AG04449 (cell line): ENCODE data around the gene DLD.
"Not testable (repeated sequence)": the region's sequence is repeated elsewhere in the genome, so short reads cannot be mapped to it uniquely, and the experiment has no call there.

Source experiments
- CTCF ChIA-PET: fragments of 350-600 bp; formaldehyde crosslinking; extraction: SDS; loops from one replicate; lab custom pipeline; 2021; ENCODE audit warnings: antibody characterized with exemption; lab: Yijun Ruan, JAX
- POLR2A ChIA-PET: fragments of 400-600, 350-600 bp; formaldehyde crosslinking; extraction: SDS; loops from one replicate; lab custom pipeline; 2020; ENCODE audit warnings: antibody characterized with exemption, inconsistent platforms; lab: Yijun Ruan, JAX
- DNase-seq: peaks from one replicate; pipeline ENCODE4 v3.0.0-alpha.2; 2010; ENCODE audit warnings: low read depth, low spot score
- H3K4me3 ChIP-seq: 2 replicates; pipeline ENCODE4 v1.5.1; 2011; ENCODE audit warnings: low read depth, mild to moderate bottlenecking, control low read depth, low read length
- TF ChIP-seq, protein P1 (sequence below): IDR thresholded peaks from one replicate; pipeline ENCODE4 v1.5.1; 2011; ENCODE audit warnings: mild to moderate bottlenecking, moderate library complexity, low read length, control low read depth, inconsistent platforms; ENCODE audit not compliant: insufficient read depth; ENCODE audit errors: missing control alignments

DLD gene

DNA sequence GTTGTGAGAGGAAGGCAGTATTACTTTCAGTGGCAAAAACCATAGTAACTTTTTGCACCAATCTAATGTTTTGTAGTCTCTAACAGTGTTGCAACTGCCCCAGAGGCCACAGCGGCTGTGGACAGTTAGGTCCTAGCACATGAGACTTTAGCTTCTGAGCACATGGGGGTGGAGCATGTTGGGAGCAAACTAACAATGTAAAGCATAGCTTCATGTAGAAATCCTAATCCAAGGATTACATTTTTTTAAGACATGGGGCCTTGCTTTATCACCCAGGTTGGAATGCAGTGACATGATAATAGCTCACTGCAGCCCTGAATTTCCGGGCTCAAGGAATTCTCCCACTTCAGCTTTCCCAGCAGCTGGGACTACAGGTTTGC lies 62.9 kb downstream of the DLD start:
- CTCF ChIA-PET = interaction anchor here (1.7 kb wide), 1 partner anchor 18 kb away, joined by 3 read pairs; no protein-coding TSS in a partner anchor
- no peak for DNase-seq
- TF ChIP-seq, protein P1, sequence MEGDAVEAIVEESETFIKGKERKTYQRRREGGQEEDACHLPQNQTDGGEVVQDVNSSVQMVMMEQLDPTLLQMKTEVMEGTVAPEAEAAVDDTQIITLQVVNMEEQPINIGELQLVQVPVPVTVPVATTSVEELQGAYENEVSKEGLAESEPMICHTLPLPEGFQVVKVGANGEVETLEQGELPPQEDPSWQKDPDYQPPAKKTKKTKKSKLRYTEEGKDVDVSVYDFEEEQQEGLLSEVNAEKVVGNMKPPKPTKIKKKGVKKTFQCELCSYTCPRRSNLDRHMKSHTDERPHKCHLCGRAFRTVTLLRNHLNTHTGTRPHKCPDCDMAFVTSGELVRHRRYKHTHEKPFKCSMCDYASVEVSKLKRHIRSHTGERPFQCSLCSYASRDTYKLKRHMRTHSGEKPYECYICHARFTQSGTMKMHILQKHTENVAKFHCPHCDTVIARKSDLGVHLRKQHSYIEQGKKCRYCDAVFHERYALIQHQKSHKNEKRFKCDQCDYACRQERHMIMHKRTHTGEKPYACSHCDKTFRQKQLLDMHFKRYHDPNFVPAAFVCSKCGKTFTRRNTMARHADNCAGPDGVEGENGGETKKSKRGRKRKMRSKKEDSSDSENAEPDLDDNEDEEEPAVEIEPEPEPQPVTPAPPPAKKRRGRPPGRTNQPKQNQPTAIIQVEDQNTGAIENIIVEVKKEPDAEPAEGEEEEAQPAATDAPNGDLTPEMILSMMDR = no peak
- no peak overlapping the region for H3K4me3 ChIP-seq
- POLR2A ChIA-PET = interaction anchor here (1.2 kb wide), 1 partner anchor 10 kb away, joined by 3 read pairs; no protein-coding TSS in a partner anchor

DNA sequence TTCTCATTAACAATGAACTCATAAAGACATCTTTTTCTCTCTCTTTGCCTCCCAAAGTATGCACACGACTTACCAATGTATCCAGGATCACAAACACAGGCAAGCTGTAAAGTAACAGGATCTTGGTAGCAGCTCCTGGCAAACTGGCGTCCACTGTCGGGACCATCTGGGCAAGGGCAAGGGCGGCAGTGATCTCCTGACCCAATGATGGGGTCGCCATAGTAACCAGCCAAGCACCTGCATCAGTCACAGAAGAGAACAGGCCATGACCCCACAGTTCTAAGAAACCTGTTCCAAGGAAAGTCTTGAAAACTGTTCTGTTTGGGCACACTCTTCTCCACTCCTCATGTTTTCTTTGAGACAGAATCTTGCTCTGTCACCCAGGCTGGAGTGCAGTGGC lies 64.4 kb downstream of the DLD start:
- no peak overlapping the region for H3K4me3 ChIP-seq
- no peak for DNase-seq
- TF ChIP-seq, protein P1 = no peak
- CTCF ChIA-PET = interaction anchor here (1.0 to 1.7 kb wide), 2 partner anchors 11 to 17 kb away, joined by 3 to 4 read pairs; no protein-coding TSS in a partner anchor
- POLR2A ChIA-PET = no interaction called here

DNA sequence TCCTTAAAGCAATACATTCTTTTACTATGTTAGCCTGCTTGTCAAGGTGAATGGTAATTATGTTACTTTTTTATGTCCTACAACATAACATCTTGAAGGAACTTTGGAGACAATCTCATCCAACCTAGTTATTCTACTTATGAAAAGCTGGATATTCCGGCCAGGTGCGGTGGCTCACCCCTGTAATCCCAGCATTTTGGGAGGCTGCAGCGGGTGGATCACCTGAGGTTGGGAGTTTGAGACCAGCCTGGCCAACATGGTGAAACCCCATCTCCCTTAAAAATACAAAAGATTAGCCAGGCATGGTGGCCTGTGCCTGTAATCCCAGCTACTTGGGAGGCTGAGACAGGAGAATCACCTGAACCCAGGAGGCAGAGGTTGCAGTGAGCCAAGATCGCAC lies 66.0 kb downstream of the DLD start:
- CTCF ChIA-PET = interaction anchor here (1.4 to 1.6 kb wide), 2 partner anchors 9 to 189 kb away, joined by 4 to 5 read pairs; no protein-coding TSS in a partner anchor
- DNase-seq, POLR2A ChIA-PET, H3K4me3 ChIP-seq: not testable (repeated sequence)

DNA sequence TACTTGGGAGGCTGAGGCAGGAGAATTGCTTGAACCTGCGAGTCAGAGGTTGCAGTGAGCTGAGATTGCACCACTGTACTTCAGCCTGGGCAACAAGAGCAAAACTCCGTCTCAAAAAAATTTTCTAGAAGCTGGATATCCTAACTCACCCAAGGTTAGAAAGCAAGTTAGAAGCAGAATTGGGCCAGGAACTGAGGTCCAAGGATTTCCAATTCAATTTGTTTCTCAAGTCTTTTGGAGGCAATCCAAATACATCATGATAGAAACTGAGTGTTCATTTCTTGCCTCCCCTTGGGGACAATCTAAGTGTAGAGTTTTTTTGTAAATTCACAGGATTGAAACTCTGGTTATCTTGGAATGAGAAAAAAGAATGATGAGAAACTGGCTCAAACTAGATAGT lies 66.5 kb downstream of the DLD start:
- no peak for DNase-seq
- POLR2A ChIA-PET = no interaction called here
- TF ChIP-seq, protein P1 = no peak
- no peak overlapping the region for H3K4me3 ChIP-seq
- CTCF ChIA-PET = interaction anchor here (1.4 to 1.6 kb wide), 2 partner anchors 9 to 189 kb away, joined by 4 to 5 read pairs; no protein-coding TSS in a partner anchor

DNA sequence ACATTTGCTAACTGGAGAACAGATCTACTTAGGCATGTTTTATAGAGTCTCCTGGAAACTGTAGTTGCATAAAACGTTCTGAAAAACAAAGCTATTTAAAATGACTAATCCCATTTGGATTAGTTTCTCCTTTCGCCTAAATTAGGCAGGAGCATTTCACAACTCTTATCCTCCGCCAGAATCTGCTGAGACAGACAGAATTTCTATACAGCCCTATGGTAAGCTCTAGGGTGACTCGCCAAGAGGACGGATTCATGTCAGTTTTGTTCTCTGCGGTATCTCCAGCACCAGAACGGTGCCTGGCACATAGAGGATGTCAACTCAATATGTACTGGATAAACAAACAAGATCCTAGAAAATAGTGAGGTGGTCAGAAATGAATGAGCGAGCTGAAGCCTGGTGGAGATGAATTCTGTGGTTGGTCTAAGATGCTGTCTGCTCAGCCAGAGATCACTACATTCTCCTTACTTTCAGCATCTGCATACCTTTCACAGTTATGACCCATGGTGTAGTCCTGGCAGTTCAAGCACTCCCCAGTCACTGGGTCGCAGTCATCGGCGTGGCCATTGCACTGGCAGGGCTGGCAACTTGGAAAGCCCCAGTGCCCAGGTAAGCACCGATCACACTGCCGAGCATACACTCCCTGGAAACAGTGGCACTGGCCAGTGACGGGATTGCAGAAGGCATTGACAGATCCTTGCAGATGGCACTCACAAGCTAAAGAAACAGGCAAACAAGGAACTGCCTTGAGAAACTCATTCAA lies 68.0 kb downstream of the DLD start:
- POLR2A ChIA-PET = interaction anchor here (0.6 kb wide), 1 partner anchor 33 kb away, joined by 4 read pairs; no protein-coding TSS in a partner anchor
- no peak overlapping the region for H3K4me3 ChIP-seq
- CTCF ChIA-PET = interaction anchor here (1.0 to 2.1 kb wide), 3 partner anchors 19 to 187 kb away, joined by 3 to 7 read pairs (median 3); no protein-coding TSS in a partner anchor
- DNase-seq = peak; percentile 65
- TF ChIP-seq, protein P1 = no peak

DNA sequence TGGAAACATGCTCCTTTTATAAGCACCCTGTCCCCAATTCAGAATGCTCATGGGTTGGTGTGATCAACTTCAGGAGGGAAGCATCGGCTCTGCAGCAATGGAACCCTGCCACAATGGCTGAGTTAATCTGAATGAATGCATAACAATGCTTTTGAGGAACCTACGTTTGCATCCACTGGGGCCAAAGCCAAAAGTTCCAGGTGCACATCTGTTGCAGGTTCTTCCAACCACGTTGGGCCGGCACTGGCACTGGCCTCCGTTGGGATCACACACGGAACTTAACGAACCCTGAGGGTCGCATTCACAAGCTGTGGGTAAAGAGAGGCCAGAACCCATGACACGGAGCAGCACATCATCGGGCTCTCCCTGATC lies 68.5 kb downstream of the DLD start:
- H3K4me3 ChIP-seq = no peak overlapping the region
- no peak for DNase-seq
- TF ChIP-seq, protein P1 = no peak
- ChIA-PET CTCF (interaction anchor here (2.1 kb wide), 1 partner anchor 187 kb away, joined by 7 read pairs; no protein-coding TSS in a partner anchor), POLR2A (no interaction called here)
